ENCODE measurements around the gene RFX3.

DNA sequence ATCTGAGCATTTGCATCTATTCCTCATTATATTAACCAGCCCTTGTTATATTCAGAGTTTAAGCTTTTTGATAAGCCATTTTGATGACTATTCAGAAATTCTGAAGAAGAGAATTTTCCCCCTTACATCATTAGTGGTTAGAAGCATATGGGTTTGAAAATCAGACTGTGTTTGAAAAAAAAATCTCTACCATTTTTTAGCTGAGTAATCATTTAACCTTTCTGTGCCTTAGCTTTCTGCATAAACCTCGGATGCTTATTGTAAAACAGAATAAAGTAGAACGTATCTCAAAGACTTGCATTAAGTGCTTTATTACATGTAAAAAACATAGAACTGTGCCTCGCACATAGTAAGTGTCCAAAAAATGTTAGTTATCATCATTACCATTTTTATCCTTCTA is 278.6 kb downstream of the RFX3 start:
- TF ChIP-seq, protein P1, sequence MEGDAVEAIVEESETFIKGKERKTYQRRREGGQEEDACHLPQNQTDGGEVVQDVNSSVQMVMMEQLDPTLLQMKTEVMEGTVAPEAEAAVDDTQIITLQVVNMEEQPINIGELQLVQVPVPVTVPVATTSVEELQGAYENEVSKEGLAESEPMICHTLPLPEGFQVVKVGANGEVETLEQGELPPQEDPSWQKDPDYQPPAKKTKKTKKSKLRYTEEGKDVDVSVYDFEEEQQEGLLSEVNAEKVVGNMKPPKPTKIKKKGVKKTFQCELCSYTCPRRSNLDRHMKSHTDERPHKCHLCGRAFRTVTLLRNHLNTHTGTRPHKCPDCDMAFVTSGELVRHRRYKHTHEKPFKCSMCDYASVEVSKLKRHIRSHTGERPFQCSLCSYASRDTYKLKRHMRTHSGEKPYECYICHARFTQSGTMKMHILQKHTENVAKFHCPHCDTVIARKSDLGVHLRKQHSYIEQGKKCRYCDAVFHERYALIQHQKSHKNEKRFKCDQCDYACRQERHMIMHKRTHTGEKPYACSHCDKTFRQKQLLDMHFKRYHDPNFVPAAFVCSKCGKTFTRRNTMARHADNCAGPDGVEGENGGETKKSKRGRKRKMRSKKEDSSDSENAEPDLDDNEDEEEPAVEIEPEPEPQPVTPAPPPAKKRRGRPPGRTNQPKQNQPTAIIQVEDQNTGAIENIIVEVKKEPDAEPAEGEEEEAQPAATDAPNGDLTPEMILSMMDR (IDR thresholded peaks at IDR 0.05; ENCODE audit: poor library complexity) = no peak
- no peak for TF ChIP-seq EZH2 (IDR thresholded peaks at IDR 0.05; ENCODE audit: borderline replicate concordance)
